ENCODE data around the gene TSSC4.

TSSC4 gene

GRCh38 chr11:2383852-2384804, 16.4 kb upstream of the TSSC4 start:
- DNase-seq (ENCODE audit: low read depth, low spot score), result no peak
- H3K4me3 ChIP-seq (ENCODE audit: low read depth, low read length), result no peak overlapping the region
- CTCF ChIA-PET, result interaction anchor here (2.2 to 4.4 kb wide), 2 partner anchors 35 to 79 kb away, joined by 12 to 19 read pairs; no protein-coding TSS in a partner anchor
- no peak for TF ChIP-seq CTCF (IDR thresholded peaks at IDR 0.05; ENCODE audit: insufficient read depth, low read length, missing control alignments)
- POLR2A ChIA-PET, result no interaction called here

- TF ChIP-seq CTCF (IDR thresholded peaks at IDR 0.05; ENCODE audit: insufficient read depth, low read length, missing control alignments), result no peak
- no peak overlapping the region for H3K4me3 ChIP-seq (ENCODE audit: low read depth, low read length)
- POLR2A ChIA-PET, result no interaction called here
- CTCF ChIA-PET, result interaction anchor here (1.0 to 4.4 kb wide), 4 partner anchors 8 to 188 kb away, joined by 4 to 19 read pairs (median 5); partner anchors contain the start of gene CD81
- no peak for DNase-seq (ENCODE audit: low read depth, low spot score)
Measured at GRCh38 chr11:2385156-2386151, 15.1 kb upstream of the TSSC4 start.

- DNase-seq (ENCODE audit: low read depth, low spot score), result no peak
- ChIA-PET POLR2A (interaction anchor here (1.6 to 2.8 kb wide), 3 partner anchors 8 to 14 kb away, joined by 7 to 15 read pairs (median 14); partner anchors contain the start of genes CD81 and TSSC4), CTCF (interaction anchor here (0.8 to 2.6 kb wide), 9 partner anchors 8 to 192 kb away, joined by 3 to 12 read pairs (median 5); partner anchors contain the start of genes CD81 and TSSC4)
- TF ChIP-seq CTCF (IDR thresholded peaks at IDR 0.05; ENCODE audit: insufficient read depth, low read length, missing control alignments), result no peak
- no peak overlapping the region for H3K4me3 ChIP-seq (ENCODE audit: low read depth, low read length)
Measured at GRCh38 chr11:2386591-2386990, 14.0 kb upstream of the TSSC4 start.

- TF ChIP-seq CTCF (IDR thresholded peaks at IDR 0.05; ENCODE audit: insufficient read depth, low read length, missing control alignments), result no peak
- CTCF ChIA-PET, result interaction anchor here (0.6 to 2.6 kb wide), 12 partner anchors 9 to 531 kb away, joined by 3 to 12 read pairs (median 4); partner anchors contain the start of gene TSSC4
- POLR2A ChIA-PET, result interaction anchor here (0.6 to 2.8 kb wide), 4 partner anchors 9 to 220 kb away, joined by 3 to 15 read pairs (median 10); partner anchors contain the start of genes CD81 and TSSC4
- H3K4me3 ChIP-seq (ENCODE audit: low read depth, low read length), result no peak overlapping the region
- DNase-seq (ENCODE audit: low read depth, low spot score), result no peak
Measured at GRCh38 chr11:2387266-2387987, 13.1 kb upstream of the TSSC4 start.

GRCh38 chr11:2388431-2389376, 11.8 kb upstream of the TSSC4 start:
- POLR2A ChIA-PET, result interaction anchor here (2.8 kb wide), 1 partner anchor 10 kb away, joined by 15 read pairs; no protein-coding TSS in a partner anchor
- no peak overlapping the region for H3K4me3 ChIP-seq (ENCODE audit: low read depth, low read length)
- CTCF ChIA-PET, result interaction anchor here (1.1 to 2.6 kb wide), 6 partner anchors 9 to 529 kb away, joined by 3 to 12 read pairs (median 6); partner anchors contain the start of gene TSSC4
- DNase-seq (ENCODE audit: low read depth, low spot score), result no peak
- no peak for TF ChIP-seq CTCF (IDR thresholded peaks at IDR 0.05; ENCODE audit: insufficient read depth, low read length, missing control alignments)
